Endothelial cell of umbilical vein (primary cell): ENCODE results near the gene KCNA5.

Source experiments
- JUN ChIP-seq: IDR thresholded peaks from 2 replicates; pipeline ENCODE4 v1.6.1; 2011; ENCODE audit warnings: borderline replicate concordance, low read depth; ENCODE audit not compliant: insufficient read length, insufficient read depth
- POLR2A ChIP-seq: IDR thresholded peaks from 2 replicates; pipeline ENCODE4 v1.6.1; 2012; ENCODE audit warnings: low read depth, mild to moderate bottlenecking, control low read depth, low read length
- POLR2AphosphoS5 ChIP-seq: IDR thresholded peaks from 2 replicates; pipeline ENCODE4 v1.6.1; 2012; ENCODE audit warnings: low read depth, mild to moderate bottlenecking, control low read depth, low read length, moderate library complexity; ENCODE audit not compliant: insufficient read depth
- TF ChIP-seq, protein P1 (sequence below), 2 donors: IDR thresholded peaks; 1 replicate in 1 of 2; 2 replicates in 1 of 2; pipeline ENCODE4 v1.5.1; 2011; ENCODE audit warnings: low read length in 2 of 2, mild to moderate bottlenecking in 2 of 2, moderate library complexity in 2 of 2, control low read depth in 1 of 2, inconsistent platforms in 1 of 2, low read depth in 1 of 2; ENCODE audit not compliant: insufficient read depth in 1 of 2; ENCODE audit errors: extremely low read depth in 1 of 2

DNA sequence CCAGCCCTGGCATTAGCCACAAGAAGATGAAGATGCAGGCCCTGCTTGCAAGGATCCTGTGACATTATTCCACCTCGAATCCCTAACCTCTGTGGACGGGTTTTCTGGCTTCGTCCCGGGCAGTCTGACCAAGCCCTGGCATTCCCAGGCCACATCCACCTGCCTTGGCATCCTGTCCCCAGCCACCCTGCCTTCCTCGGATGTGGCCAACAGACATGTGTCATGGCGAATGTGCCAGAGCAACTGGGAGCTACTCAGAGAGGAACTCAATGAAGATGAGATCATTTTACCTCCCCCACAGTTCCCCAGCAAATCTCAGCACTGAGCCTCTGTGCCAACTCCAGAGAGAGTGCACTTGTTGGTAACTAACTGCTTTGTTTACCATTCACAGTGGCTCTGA, 33.5 kb upstream of the KCNA5 start:
- TF ChIP-seq, protein P1, sequence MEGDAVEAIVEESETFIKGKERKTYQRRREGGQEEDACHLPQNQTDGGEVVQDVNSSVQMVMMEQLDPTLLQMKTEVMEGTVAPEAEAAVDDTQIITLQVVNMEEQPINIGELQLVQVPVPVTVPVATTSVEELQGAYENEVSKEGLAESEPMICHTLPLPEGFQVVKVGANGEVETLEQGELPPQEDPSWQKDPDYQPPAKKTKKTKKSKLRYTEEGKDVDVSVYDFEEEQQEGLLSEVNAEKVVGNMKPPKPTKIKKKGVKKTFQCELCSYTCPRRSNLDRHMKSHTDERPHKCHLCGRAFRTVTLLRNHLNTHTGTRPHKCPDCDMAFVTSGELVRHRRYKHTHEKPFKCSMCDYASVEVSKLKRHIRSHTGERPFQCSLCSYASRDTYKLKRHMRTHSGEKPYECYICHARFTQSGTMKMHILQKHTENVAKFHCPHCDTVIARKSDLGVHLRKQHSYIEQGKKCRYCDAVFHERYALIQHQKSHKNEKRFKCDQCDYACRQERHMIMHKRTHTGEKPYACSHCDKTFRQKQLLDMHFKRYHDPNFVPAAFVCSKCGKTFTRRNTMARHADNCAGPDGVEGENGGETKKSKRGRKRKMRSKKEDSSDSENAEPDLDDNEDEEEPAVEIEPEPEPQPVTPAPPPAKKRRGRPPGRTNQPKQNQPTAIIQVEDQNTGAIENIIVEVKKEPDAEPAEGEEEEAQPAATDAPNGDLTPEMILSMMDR (IDR thresholded peaks at IDR 0.05; ENCODE audit: extremely low read depth in 1 of 2, insufficient read depth in 1 of 2, low read depth in 1 of 2, low read length in 2 of 2) = no peak
- TF ChIP-seq JUN (no peak), POLR2AphosphoS5 (no peak), POLR2A (no peak)
